ENCODE data around the gene PRKN.

Gene PRKN

GRCh38 chr6:162178266-162178665 lies 549.3 kb downstream of the PRKN start:
- no peak overlapping the region for H3K23ac ChIP-seq (ENCODE audit: low read length in 2 of 2)
- H4K8ac ChIP-seq (ENCODE audit: low read length): no peak overlapping the region
- no peaks in the 10 kb centered on the region for H3K79me1 ChIP-seq (replicated peaks; ENCODE audit: low read length, poor library complexity, severe bottlenecking)
- H3K4me1 ChIP-seq (ENCODE audit: control insufficient read depth, insufficient read depth, low read depth, low read length): peaks cover 3% of the 10 kb centered on the region
- no peak overlapping the region for H2BK5ac ChIP-seq (ENCODE audit: low read depth, low read length, poor library complexity, severe bottlenecking)
- no peak overlapping the region for H4K91ac ChIP-seq (ENCODE audit: low read length)
- H3K18ac ChIP-seq (ENCODE audit: low read depth in 1 of 2, low read length in 2 of 2): no peak overlapping the region
- no peaks in the 10 kb centered on the region for H3K9me3 ChIP-seq (ENCODE audit: control insufficient read depth, low read length)
- no peak overlapping the region for H3K4ac ChIP-seq (ENCODE audit: low read depth in 1 of 2, low read length in 2 of 2)
- H3K36me3 ChIP-seq (ENCODE audit: control insufficient read depth in 1 of 2, insufficient read depth in 2 of 2, low read depth in 1 of 2, low read length in 2 of 2): no peaks in the 10 kb centered on the region
- WGBS: 80% methylated on average over 2 of the region's 3 CpGs
- no peak overlapping the region for H2AK5ac ChIP-seq (ENCODE audit: low read length, severe bottlenecking)
- no peak overlapping the region for H3K9ac ChIP-seq (ENCODE audit: low read length)
- H2BK15ac ChIP-seq (ENCODE audit: low read depth, poor library complexity, severe bottlenecking): no peak overlapping the region
- no peak for DNase-seq
- H2AFZ ChIP-seq (ENCODE audit: low read depth, low read length): no peak overlapping the region
- H2BK120ac ChIP-seq (ENCODE audit: low read depth, low read length): no peak overlapping the region
- no peak overlapping the region for H3K14ac ChIP-seq (ENCODE audit: low read length in 2 of 2)
- H2BK12ac ChIP-seq (ENCODE audit: low read length in 2 of 2): no peak overlapping the region
- no peaks in the 10 kb centered on the region for H3K27me3 ChIP-seq (ENCODE audit: control insufficient read depth in 1 of 2, insufficient read depth in 1 of 2, low read length in 2 of 2)
- no peak overlapping the region for H3K4me3 ChIP-seq (ENCODE audit: insufficient read depth in 1 of 2, low read depth in 1 of 2, low read length in 2 of 2)
- no peak overlapping the region for H3K27ac ChIP-seq (ENCODE audit: low read length, poor library complexity, severe bottlenecking)
- H3K4me2 ChIP-seq (ENCODE audit: low read length, poor library complexity, severe bottlenecking): no peak overlapping the region

GRCh38 chr6:162177746-162178145 lies 549.8 kb downstream of the PRKN start:
- no peak overlapping the region for H2BK12ac ChIP-seq (ENCODE audit: low read length in 2 of 2)
- no peaks in the 10 kb centered on the region for H3K36me3 ChIP-seq (ENCODE audit: control insufficient read depth in 1 of 2, insufficient read depth in 2 of 2, low read depth in 1 of 2, low read length in 2 of 2)
- no peak overlapping the region for H2AFZ ChIP-seq (ENCODE audit: low read depth, low read length)
- no peak overlapping the region for H3K4me3 ChIP-seq (ENCODE audit: insufficient read depth in 1 of 2, low read depth in 1 of 2, low read length in 2 of 2)
- no peak overlapping the region for H3K9ac ChIP-seq (ENCODE audit: low read length)
- no peak for DNase-seq
- H2BK5ac ChIP-seq (ENCODE audit: low read depth, low read length, poor library complexity, severe bottlenecking): no peak overlapping the region
- no peaks in the 10 kb centered on the region for H3K9me3 ChIP-seq (ENCODE audit: control insufficient read depth, low read length)
- 75% methylated on average over 4 of the region's 4 CpGs for WGBS
- no peak overlapping the region for H2BK120ac ChIP-seq (ENCODE audit: low read depth, low read length)
- no peaks in the 10 kb centered on the region for H3K27me3 ChIP-seq (ENCODE audit: control insufficient read depth in 1 of 2, insufficient read depth in 1 of 2, low read length in 2 of 2)
- no peak overlapping the region for H3K27ac ChIP-seq (ENCODE audit: low read length, poor library complexity, severe bottlenecking)
- no peak overlapping the region for H2BK15ac ChIP-seq (ENCODE audit: low read depth, poor library complexity, severe bottlenecking)
- no peak overlapping the region for H3K4ac ChIP-seq (ENCODE audit: low read depth in 1 of 2, low read length in 2 of 2)
- H3K4me1 ChIP-seq (ENCODE audit: control insufficient read depth, insufficient read depth, low read depth, low read length): peaks cover 3% of the 10 kb centered on the region
- no peak overlapping the region for H3K18ac ChIP-seq (ENCODE audit: low read depth in 1 of 2, low read length in 2 of 2)
- no peaks in the 10 kb centered on the region for H3K79me1 ChIP-seq (replicated peaks; ENCODE audit: low read length, poor library complexity, severe bottlenecking)
- H3K23ac ChIP-seq (ENCODE audit: low read length in 2 of 2): no peak overlapping the region
- H3K14ac ChIP-seq (ENCODE audit: low read length in 2 of 2): no peak overlapping the region
- H4K8ac ChIP-seq (ENCODE audit: low read length): no peak overlapping the region
- H2AK5ac ChIP-seq (ENCODE audit: low read length, severe bottlenecking): no peak overlapping the region
- H3K4me2 ChIP-seq (ENCODE audit: low read length, poor library complexity, severe bottlenecking): no peak overlapping the region
- no peak overlapping the region for H4K91ac ChIP-seq (ENCODE audit: low read length)

- no peak overlapping the region for H3K23ac ChIP-seq (ENCODE audit: low read length in 2 of 2)
- no peak for DNase-seq
- H3K9me3 ChIP-seq (ENCODE audit: control insufficient read depth, low read length): no peaks in the 10 kb centered on the region
- H3K27ac ChIP-seq (ENCODE audit: low read length, poor library complexity, severe bottlenecking): no peak overlapping the region
- H3K14ac ChIP-seq (ENCODE audit: low read length in 2 of 2): no peak overlapping the region
- no peak overlapping the region for H2BK15ac ChIP-seq (ENCODE audit: low read depth, poor library complexity, severe bottlenecking)
- no peaks in the 10 kb centered on the region for H3K27me3 ChIP-seq (ENCODE audit: control insufficient read depth in 1 of 2, insufficient read depth in 1 of 2, low read length in 2 of 2)
- no peak overlapping the region for H3K9ac ChIP-seq (ENCODE audit: low read length)
- no peaks in the 10 kb centered on the region for H3K79me1 ChIP-seq (replicated peaks; ENCODE audit: low read length, poor library complexity, severe bottlenecking)
- H2BK12ac ChIP-seq (ENCODE audit: low read length in 2 of 2): no peak overlapping the region
- no peak overlapping the region for H3K4me3 ChIP-seq (ENCODE audit: insufficient read depth in 1 of 2, low read depth in 1 of 2, low read length in 2 of 2)
- H2AK5ac ChIP-seq (ENCODE audit: low read length, severe bottlenecking): no peak overlapping the region
- peaks cover 2% of the 10 kb centered on the region for H3K4me1 ChIP-seq (ENCODE audit: control insufficient read depth, insufficient read depth, low read depth, low read length)
- H3K36me3 ChIP-seq (ENCODE audit: control insufficient read depth in 1 of 2, insufficient read depth in 2 of 2, low read depth in 1 of 2, low read length in 2 of 2): no peaks in the 10 kb centered on the region
- no peak overlapping the region for H4K8ac ChIP-seq (ENCODE audit: low read length)
- H3K18ac ChIP-seq (ENCODE audit: low read depth in 1 of 2, low read length in 2 of 2): no peak overlapping the region
- no peak overlapping the region for H2BK120ac ChIP-seq (ENCODE audit: low read depth, low read length)
- H2AFZ ChIP-seq (ENCODE audit: low read depth, low read length): no peak overlapping the region
- no peak overlapping the region for H3K4ac ChIP-seq (ENCODE audit: low read depth in 1 of 2, low read length in 2 of 2)
- H3K4me2 ChIP-seq (ENCODE audit: low read length, poor library complexity, severe bottlenecking): no peak overlapping the region
- WGBS: 80% methylated on average over 1 of the region's 1 CpG
- H4K91ac ChIP-seq (ENCODE audit: low read length): no peak overlapping the region
- H2BK5ac ChIP-seq (ENCODE audit: low read depth, low read length, poor library complexity, severe bottlenecking): no peak overlapping the region
Observed at GRCh38 chr6:162173466-162173865, 554.1 kb downstream of the PRKN start.

- no peak overlapping the region for H2BK12ac ChIP-seq (ENCODE audit: low read length in 2 of 2)
- no peak overlapping the region for H3K14ac ChIP-seq (ENCODE audit: low read length in 2 of 2)
- H3K79me1 ChIP-seq (replicated peaks; ENCODE audit: low read length, poor library complexity, severe bottlenecking): no peaks in the 10 kb centered on the region
- H3K4me3 ChIP-seq (ENCODE audit: insufficient read depth in 1 of 2, low read depth in 1 of 2, low read length in 2 of 2): no peak overlapping the region
- no peak overlapping the region for H3K18ac ChIP-seq (ENCODE audit: low read depth in 1 of 2, low read length in 2 of 2)
- no peak overlapping the region for H2BK15ac ChIP-seq (ENCODE audit: low read depth, poor library complexity, severe bottlenecking)
- no peak overlapping the region for H3K4ac ChIP-seq (ENCODE audit: low read depth in 1 of 2, low read length in 2 of 2)
- no peaks in the 10 kb centered on the region for H3K27me3 ChIP-seq (ENCODE audit: control insufficient read depth in 1 of 2, insufficient read depth in 1 of 2, low read length in 2 of 2)
- no peak for DNase-seq
- H3K4me1 ChIP-seq (ENCODE audit: control insufficient read depth, insufficient read depth, low read depth, low read length): no peaks in the 10 kb centered on the region
- H4K91ac ChIP-seq (ENCODE audit: low read length): no peak overlapping the region
- no peak overlapping the region for H3K9ac ChIP-seq (ENCODE audit: low read length)
- no peak overlapping the region for H2AFZ ChIP-seq (ENCODE audit: low read depth, low read length)
- no peak overlapping the region for H3K27ac ChIP-seq (ENCODE audit: low read length, poor library complexity, severe bottlenecking)
- H4K8ac ChIP-seq (ENCODE audit: low read length): no peak overlapping the region
- no peak overlapping the region for H2AK5ac ChIP-seq (ENCODE audit: low read length, severe bottlenecking)
- no peak overlapping the region for H2BK120ac ChIP-seq (ENCODE audit: low read depth, low read length)
- H3K23ac ChIP-seq (ENCODE audit: low read length in 2 of 2): no peak overlapping the region
- H3K4me2 ChIP-seq (ENCODE audit: low read length, poor library complexity, severe bottlenecking): no peak overlapping the region
- H2BK5ac ChIP-seq (ENCODE audit: low read depth, low read length, poor library complexity, severe bottlenecking): no peak overlapping the region
- H3K36me3 ChIP-seq (ENCODE audit: control insufficient read depth in 1 of 2, insufficient read depth in 2 of 2, low read depth in 1 of 2, low read length in 2 of 2): no peaks in the 10 kb centered on the region
- WGBS: 69% methylated on average over 9 of the region's 9 CpGs
- H3K9me3 ChIP-seq (ENCODE audit: control insufficient read depth, low read length): no peaks in the 10 kb centered on the region
Observed at GRCh38 chr6:162165479-162165878, 562.1 kb downstream of the PRKN start.
